IPS-NIHi7 (cell line): ENCODE measurements around the gene EFEMP1.

Experiments used
- DNase-seq: peaks from one replicate; pipeline ENCODE4 v3.0.0; 2012; ENCODE audit warnings: mixed read lengths; ENCODE audit errors: extremely low spot score

EFEMP1 gene, protein sequence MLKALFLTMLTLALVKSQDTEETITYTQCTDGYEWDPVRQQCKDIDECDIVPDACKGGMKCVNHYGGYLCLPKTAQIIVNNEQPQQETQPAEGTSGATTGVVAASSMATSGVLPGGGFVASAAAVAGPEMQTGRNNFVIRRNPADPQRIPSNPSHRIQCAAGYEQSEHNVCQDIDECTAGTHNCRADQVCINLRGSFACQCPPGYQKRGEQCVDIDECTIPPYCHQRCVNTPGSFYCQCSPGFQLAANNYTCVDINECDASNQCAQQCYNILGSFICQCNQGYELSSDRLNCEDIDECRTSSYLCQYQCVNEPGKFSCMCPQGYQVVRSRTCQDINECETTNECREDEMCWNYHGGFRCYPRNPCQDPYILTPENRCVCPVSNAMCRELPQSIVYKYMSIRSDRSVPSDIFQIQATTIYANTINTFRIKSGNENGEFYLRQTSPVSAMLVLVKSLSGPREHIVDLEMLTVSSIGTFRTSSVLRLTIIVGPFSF

DNA sequence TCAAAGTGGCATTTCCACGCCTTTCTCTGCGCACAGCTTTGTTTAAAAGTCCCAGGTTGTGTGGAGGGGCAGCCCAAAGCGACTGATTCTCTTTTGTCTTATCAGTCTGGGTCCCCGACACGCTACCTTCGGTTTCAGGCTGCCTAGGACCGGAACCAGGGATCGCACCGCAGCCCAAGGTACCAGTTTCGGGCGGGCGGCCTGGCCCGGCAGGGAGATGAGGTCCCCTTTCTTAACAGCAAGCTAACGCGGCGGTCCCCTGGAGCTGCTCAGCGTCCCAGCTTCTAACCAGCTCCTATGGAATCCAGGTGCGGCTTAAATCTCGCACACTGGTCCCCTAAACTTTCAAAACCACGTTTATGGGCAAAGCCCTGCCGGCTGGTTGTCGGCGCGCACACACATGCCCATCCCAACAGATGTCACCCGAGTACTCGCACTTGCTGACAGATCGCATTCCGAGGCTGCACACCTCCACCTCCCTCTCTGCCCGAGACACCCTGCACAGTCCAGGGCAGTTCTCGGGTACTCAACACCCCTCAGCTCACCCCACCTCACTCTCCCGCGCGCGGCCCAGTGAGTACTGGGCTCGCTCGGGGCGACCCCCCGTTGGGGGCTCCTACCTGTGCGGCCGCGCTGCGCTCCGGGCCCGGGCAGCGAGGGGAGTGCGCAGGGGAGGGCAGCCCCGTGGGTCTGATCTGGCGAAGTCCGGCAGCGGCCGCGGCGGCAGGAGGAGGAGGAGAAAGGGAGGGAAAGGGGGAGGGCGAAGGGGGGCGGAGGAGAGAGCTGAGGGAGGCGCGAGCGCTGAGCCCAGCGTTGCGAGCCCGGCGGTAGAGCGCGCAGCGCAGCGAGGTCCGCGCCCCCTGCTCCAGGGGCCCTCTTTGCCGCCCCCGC, at the start of gene EFEMP1:
EFEMP1 (minus strand) TSS at position 692 of the 891 bp plus-strand sequence. CDS start 1,342 bp downstream, outside the sequence.
- peak; percentile 78 for DNase-seq

DNA sequence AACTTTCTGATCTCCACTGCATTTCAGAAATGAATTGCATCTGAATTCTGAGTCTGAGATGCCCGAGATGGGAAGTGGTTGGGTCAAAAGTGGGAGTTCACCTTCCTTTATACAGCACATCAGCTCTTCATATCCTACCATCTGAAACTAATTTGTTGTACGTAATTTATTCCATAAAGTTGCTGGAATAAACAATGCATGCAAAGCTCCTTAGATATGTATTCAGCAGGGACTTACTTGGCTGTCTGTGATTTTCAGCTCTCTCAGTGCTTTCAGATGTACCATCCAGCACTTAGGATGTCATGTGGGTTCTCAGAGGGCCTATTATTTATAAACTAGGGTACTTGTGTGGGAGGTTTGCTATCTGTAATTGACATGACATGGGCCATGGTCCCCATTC, 46.9 kb upstream of the EFEMP1 start:
- no peak for DNase-seq

- no peak for DNase-seq
Observed at GRCh38 chr2:55968941-55969340, 45.4 kb upstream of the EFEMP1 start.

GRCh38 chr2:55966401-55967118, 43.0 kb upstream of the EFEMP1 start:
- no peak for DNase-seq

GRCh38 chr2:55965966-55966365, 42.4 kb upstream of the EFEMP1 start:
- no peak for DNase-seq

DNA sequence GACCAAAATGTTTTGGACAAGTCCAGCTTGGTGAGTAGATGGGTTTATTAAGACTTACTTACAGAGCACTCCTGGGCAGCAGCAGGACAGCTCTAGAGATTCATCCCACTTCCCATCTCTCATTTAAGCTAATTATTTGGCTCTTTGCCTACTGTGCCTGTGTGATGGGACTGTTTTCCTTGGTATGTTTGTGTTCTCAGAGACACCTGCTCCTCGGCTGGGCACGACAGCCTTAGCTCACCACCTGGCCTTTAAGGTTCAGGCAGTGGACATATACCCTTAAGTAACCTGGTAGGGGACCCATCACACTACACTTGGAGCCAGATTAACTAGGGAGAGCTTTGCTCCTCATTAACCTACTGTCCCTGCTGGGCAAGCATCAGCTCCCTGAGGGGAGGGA, 41.7 kb upstream of the EFEMP1 start:
- DNase-seq: no peak

DNA sequence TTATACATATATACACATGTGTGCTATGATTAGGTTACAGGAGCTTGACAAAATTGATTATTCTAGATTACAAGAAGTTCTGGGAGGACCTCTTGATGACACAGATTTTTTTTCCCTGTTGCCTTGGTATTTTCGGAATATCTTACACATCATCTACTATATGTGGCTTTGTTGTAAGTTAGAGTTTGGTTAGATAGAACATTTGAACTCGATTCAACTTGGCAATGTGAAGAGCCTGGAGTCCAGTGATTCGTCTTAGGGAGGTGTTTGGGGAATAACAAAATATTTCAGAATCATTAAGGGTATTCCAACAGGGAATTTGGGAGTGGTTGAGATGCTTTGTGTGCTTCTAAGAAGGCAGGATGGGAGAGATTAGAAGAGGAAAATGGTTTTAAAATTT, 39.3 kb upstream of the EFEMP1 start:
- no peak for DNase-seq

DNA sequence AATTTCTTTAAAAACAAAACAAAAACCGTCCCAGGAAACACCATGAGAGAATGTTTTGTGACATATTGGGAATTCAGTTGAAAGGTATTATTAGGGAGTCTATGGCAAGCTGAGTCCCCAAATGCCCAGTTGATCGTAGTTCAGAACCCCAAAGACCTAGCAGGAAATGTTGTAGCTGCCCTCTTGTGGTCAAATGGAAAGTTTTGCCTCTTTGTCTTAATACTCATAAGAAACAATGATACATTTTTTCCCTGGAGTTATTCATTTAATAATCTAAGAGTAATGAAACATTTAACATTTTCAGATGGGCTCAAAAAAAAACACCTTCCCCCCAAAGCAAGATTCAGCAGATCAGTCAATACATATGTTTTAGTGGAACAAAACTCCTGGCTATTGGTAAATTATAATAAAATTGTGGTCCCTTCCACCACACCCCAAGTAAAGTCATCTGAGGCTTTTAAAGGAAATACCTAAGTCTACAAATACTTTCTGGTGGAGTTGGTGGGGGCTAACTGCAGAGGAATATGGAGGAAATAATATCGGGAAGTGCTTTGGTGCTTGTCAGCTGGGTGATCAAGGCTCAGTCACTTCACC, 37.8 kb upstream of the EFEMP1 start:
- peak; percentile 42 for DNase-seq

GRCh38 chr2:55958756-55959155, 35.2 kb upstream of the EFEMP1 start:
- no peak for DNase-seq

DNA sequence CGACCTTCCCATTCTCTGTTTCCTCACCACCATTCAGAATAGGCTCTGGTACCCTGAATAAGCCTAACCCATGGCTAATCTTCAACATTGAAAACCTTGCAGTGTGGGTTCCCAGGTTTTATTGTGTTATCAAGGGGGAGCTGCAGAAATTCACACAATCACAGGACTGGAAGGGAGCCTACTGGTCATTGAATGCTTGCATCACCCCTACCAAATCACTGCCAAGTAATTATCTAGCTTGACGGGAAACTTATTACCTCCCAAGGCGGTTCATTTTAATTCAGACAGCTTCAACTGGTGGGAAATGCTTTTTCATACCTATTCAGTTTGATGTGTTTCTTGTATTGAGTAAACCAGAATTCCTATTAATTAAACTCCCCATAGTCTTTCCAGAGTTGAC, 33.6 kb upstream of the EFEMP1 start:
- DNase-seq: no peak

DNA sequence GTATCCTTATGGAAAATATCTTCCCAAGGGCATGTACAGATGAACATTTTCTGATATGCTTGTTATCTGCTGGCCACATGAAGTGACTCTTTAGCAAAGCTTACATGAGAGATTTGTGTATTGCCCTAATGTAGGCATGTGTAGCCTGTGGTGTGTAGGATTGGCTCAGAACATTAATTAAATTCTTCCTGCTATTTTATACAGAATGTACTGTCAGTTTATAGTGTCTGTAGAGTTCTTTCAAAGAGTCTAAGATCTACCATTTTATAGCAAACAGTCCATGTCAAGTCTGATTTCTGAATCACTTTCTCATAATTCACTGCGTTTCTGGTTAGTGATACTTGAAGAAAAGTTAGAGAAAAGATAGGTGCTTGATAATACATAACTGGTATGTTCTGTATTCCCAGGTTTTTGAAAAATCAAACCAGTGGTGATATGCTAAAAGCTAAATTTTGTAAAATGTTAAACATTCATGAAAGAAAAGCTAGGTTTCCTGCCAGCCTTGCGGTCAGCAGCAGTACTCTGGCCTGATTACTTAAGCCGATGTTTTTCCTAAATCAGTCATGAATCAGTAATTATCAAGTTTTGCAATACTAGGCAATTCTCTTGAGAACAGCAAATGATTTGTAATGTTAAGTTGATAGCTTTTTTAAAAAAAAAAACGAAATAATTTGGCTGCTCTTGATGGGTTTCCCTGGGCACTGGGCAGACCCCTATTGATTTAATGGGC, 30.9 kb upstream of the EFEMP1 start:
- DNase-seq: no peak

- DNase-seq: no peak
Observed at GRCh38 chr2:55952415-55952814, 28.8 kb upstream of the EFEMP1 start.

GRCh38 chr2:55951533-55951932, 28.0 kb upstream of the EFEMP1 start:
- no peak for DNase-seq

GRCh38 chr2:55949613-55950012, 26.0 kb upstream of the EFEMP1 start:
- no peak for DNase-seq

- DNase-seq: no peak
Observed at GRCh38 chr2:55949211-55949610, 25.6 kb upstream of the EFEMP1 start.

- no peak for DNase-seq
Observed at GRCh38 chr2:55948176-55948923, 24.8 kb upstream of the EFEMP1 start.

DNA sequence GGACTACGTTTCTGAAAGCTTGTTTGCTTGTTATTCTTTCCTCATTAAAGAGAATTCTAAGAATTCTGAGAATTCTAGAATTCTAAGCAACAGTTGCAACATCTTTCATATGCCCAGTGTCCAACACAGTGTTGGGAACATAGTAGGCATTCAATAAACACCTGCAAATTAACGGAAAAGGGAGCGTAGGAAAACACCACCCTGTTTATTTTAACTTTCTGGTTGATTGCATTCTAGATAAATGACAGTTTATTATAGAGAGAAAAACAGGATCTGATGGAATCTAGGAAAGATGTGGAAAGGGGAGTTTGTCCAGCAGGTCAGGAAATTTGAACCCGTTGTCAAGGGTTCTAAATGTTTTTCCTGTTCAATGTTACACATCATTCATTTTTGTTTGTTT, 24.2 kb upstream of the EFEMP1 start:
- no peak for DNase-seq

DNA sequence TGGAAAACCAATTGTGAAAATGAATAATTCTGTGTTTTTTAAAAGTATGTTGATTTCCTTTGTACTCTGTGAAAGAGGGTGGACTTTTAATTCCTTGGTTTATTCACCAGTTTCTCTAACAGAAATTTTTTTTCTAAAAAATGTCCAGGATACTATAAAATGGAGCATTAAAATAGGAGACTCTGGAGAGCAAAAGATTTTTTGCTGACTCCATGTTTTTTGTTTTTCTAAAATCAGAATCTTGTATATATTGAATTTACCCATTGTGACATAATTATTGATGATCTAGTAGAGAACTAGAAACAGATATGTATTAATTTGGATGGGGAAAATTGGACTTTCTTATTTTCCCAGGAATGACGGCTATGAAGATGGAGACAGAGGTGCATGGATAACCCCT, 23.2 kb upstream of the EFEMP1 start:
- DNase-seq: no peak

DNA sequence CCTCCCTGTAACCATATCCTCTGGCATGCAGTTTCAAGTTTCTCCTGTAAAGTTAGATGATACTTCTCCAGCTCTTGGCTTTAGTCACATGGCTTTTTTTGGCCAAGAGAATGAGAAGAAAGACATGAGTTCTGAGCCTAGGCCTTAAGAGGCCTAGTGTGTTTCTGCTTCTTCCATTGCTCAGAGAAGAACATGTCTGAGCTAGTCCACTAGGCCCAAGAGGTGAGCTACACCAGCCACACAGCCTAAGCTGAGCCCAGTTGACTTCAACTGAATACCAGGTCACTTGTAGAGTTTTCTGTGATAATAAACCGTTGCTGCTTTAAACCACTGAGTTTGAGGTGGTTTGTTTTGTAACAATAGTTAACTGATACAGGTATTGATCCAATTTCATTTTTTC, 19.9 kb upstream of the EFEMP1 start:
- DNase-seq: no peak

DNA sequence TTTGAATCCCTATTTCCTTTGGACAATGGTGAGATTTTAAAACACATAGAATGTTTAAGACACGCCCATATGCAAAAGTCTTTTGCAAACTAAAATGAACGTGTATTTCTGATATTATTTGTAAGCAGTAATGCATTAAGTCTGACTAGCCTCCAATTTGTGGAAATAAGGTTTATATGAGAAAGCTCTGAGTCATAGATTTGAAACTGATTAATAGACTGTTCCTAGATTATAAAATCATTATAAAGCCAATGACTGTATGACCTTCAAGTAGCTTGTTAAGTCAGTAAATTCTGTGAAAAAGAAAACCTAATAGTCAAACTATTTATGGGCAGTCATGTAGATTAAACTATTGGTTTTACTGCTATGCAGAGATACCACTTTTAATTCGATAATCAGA, 12.8 kb upstream of the EFEMP1 start:
- DNase-seq: no peak
